Erythroblast (primary cell): ENCODE measurements around the gene ZCCHC9.

Experiments
- GATA1 ChIP-seq: IDR thresholded peaks from 2 replicates; pipeline ENCODE4 v1.6.1; 2011; ENCODE audit warnings: low read depth, mild to moderate bottlenecking, control low read depth, low read length, moderate library complexity
- POLR2A ChIP-seq: IDR thresholded peaks from 2 replicates; pipeline ENCODE4 v1.6.1; 2011; ENCODE audit warnings: mild to moderate bottlenecking, low read length

DNA sequence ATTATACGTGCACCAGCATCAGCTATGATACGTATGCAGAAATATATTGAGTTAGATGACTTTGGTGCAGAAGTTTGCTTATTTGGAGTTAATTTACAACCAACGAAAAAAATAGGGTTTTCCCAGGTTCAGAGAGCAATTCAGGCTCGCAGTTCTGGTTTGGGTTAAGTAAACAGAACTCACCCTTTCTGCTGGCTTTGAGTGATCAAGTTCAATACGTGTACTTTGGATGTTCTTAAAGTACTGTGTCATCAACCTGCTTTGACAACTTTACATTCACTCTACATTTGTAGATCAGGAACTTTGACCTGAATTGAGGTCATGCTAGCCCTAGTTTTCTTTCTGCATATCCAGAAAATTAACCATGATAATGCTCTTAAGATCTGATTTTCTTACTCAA is 51.8 kb downstream of the ZCCHC9 start:
- no peak for TF ChIP-seq POLR2A
- TF ChIP-seq GATA1 = no peak
